ENCODE measurements around the gene DUSP16. TPM values are rescaled to one million over a fixed set of nuclear protein-coding genes. Genes with fewer than 3 reads are reported as not detected.

The DUSP16 gene
- total and polyA plus RNA-seq, 2 of the 8 experiments (the other 6 are each of a cell fraction or from before 2014, with no cell fraction given) = 31.6 to 55.9 TPM

- H3K4me1 ChIP-seq (replicated peaks in 1 of 4; ENCODE audit: control insufficient read depth in 3 of 4, insufficient read depth in 4 of 4, low read length in 3 of 4) = peaks cover 0 to 14% (median 7%) of the 10 kb centered on the region in 4 experiments; a peak in 6 of 7 replicates
- no peak overlapping the region for H2BK20ac ChIP-seq (ENCODE audit: low read length)
- H3K14ac ChIP-seq (ENCODE audit: insufficient read length) = no peak overlapping the region
- no peaks in the 10 kb centered on the region for H3K27me3 ChIP-seq (replicated peaks in 1 of 4; ENCODE audit: control insufficient read depth in 3 of 4, extremely low read depth in 1 of 4, insufficient read depth in 3 of 4, low read length in 3 of 4)
- no peak overlapping the region for H3K4me3 ChIP-seq (ENCODE audit: extremely low read depth in 1 of 4, insufficient read depth in 2 of 4, low read depth in 3 of 4, low read length in 4 of 4)
- no peak overlapping the region for H2AK5ac ChIP-seq (ENCODE audit: low read depth, low read length)
- no peak overlapping the region for H2BK5ac ChIP-seq (ENCODE audit: low read depth, low read length)
- ChIA-PET CTCF (ENCODE audit: partially characterized antibody) (interaction anchor here (1.2 to 1.4 kb wide), 2 partner anchors 10 to 209 kb away, joined by 3 read pairs; no protein-coding TSS in a partner anchor), POLR2A (ENCODE audit: partially characterized antibody) (interaction anchor here (0.9 to 1.5 kb wide), 3 partner anchors 12 to 261 kb away, joined by 3 to 4 read pairs (median 4); partner anchors contain the start of gene LRP6)
- 84% methylated on average over 5 of the region's 5 CpGs; no CpG with 5 or more reads in 1 of the 2 experiments for WGBS, 2 experiments (ENCODE audit: extremely low coverage in 1 of 2, insufficient coverage in 1 of 2, insufficient read length in 1 of 2, insufficient replicate concordance in 2 of 2, low coverage in 1 of 2, low lambda C conversion rate in 2 of 2, missing lambda C conversion rate in 1 of 2)
- no peak overlapping the region for H3K9ac ChIP-seq (replicated peaks in 1 of 4; ENCODE audit: extremely low read depth in 1 of 4, low read depth in 3 of 4, low read length in 3 of 4)
- no peak overlapping the region for H3K23ac ChIP-seq (ENCODE audit: insufficient read length)
- H4K20me1 ChIP-seq (replicated peaks in 1 of 2; ENCODE audit: control insufficient read depth in 1 of 2, insufficient read depth in 2 of 2, low read length in 2 of 2) = peaks cover 1 to 6% of the 10 kb centered on the region in 2 experiments
- H3K79me1 ChIP-seq (ENCODE audit: low read depth, low read length) = no peaks in the 10 kb centered on the region; the same call in 1 of the 2 replicates
- H3K4me2 ChIP-seq (ENCODE audit: insufficient read depth in 1 of 2, low read depth in 2 of 2, low read length in 2 of 2) = no peak overlapping the region
- peaks cover 0 to 6% (median 0%) of the 10 kb centered on the region in 4 experiments; a peak in 1 of 8 replicates for H3K36me3 ChIP-seq (ENCODE audit: control insufficient read depth in 2 of 4, insufficient read depth in 4 of 4, low read length in 3 of 4)
- H4K8ac ChIP-seq (ENCODE audit: extremely low read depth, insufficient read depth, low read length) = no peak overlapping the region
- H2BK12ac ChIP-seq (ENCODE audit: low read depth, low read length) = no peak overlapping the region
- no peak for DNase-seq (ENCODE audit: low read depth in 1 of 2, low spot score in 2 of 2)
- H3K79me2 ChIP-seq (ENCODE audit: control insufficient read depth in 1 of 2, insufficient read depth in 2 of 2, low read length in 2 of 2) = peaks cover 0 to 47% of the 10 kb centered on the region in 2 experiments; a peak in 2 of 4 replicates
- H3K9me3 ChIP-seq (ENCODE audit: insufficient read depth in 2 of 2, low read depth in 1 of 2, low read length in 1 of 2) = no peaks in the 10 kb centered on the region
- no peak overlapping the region for H4K5ac ChIP-seq (ENCODE audit: insufficient read length, low read depth, low read length)
- FAIRE-seq = peak; percentile 52
- no peak overlapping the region for H3K18ac ChIP-seq (ENCODE audit: extremely low read depth, low read length)
- H3K27ac ChIP-seq (ENCODE audit: low read depth, low read length) = peak overlapping the region; percentile 20; the same call in 1 of the 2 replicates
- no peak overlapping the region for H4K91ac ChIP-seq (replicated peaks; ENCODE audit: insufficient read length, low read length)
- no peak overlapping the region for H3K56ac ChIP-seq (replicated peaks; ENCODE audit: insufficient read length, low read depth, low read length)
- H2BK15ac ChIP-seq (ENCODE audit: low read length) = no peak overlapping the region
- no peak overlapping the region for H2BK120ac ChIP-seq (replicated peaks; ENCODE audit: low read depth, low read length)
- H3K4ac ChIP-seq (replicated peaks; ENCODE audit: insufficient read length, low read depth, low read length) = no peak overlapping the region
- no peak overlapping the region for H2AFZ ChIP-seq (ENCODE audit: low read length)
- no peaks in the 10 kb centered on the region for H3K23me2 ChIP-seq (ENCODE audit: low read depth, low read length)
- TF ChIP-seq GTF2F1 (IDR thresholded peaks at IDR 0.05; ENCODE audit: borderline replicate concordance, low read depth, low read length) = no peak
- TF ChIP-seq EP300 (IDR thresholded peaks at IDR 0.05; ENCODE audit: borderline replicate concordance in 1 of 2, low read depth in 2 of 2, low read length in 2 of 2) = no peak
- no peak for TF ChIP-seq CBX5 (IDR thresholded peaks at IDR 0.05; ENCODE audit: low read depth, low read length)
- TF ChIP-seq, protein P1, sequence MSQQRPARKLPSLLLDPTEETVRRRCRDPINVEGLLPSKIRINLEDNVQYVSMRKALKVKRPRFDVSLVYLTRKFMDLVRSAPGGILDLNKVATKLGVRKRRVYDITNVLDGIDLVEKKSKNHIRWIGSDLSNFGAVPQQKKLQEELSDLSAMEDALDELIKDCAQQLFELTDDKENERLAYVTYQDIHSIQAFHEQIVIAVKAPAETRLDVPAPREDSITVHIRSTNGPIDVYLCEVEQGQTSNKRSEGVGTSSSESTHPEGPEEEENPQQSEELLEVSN (IDR thresholded peaks at IDR 0.05) = no peak
- no peak for TF ChIP-seq BRCA1 (IDR thresholded peaks at IDR 0.05; ENCODE audit: low read depth, low read length)
- no peak for TF ChIP-seq JUND (IDR thresholded peaks at IDR 0.05; ENCODE audit: low read length)
- TF ChIP-seq YY1 (IDR thresholded peaks at IDR 0.05; ENCODE audit: low read depth, low read length) = no peak
- TF ChIP-seq NRF1 (IDR thresholded peaks at IDR 0.05; ENCODE audit: low read depth, low read length) = no peak
- TF ChIP-seq RFX5 (IDR thresholded peaks at IDR 0.05; ENCODE audit: borderline replicate concordance, low read depth, low read length) = no peak
- TF ChIP-seq ASH2L (IDR thresholded peaks at IDR 0.05; ENCODE audit: low read length) = no peak
- TF ChIP-seq CEBPB (IDR thresholded peaks at IDR 0.05; ENCODE audit: low read depth, low read length) = no peak
Measured at GRCh38 chr12:12527820-12528296, 34.8 kb downstream of the DUSP16 start.
